ENCODE measurements around the gene PGLYRP4. TPM values are rescaled to one million over a fixed set of nuclear protein-coding genes. Genes with fewer than 3 reads are reported as not detected.

The PGLYRP4 gene
- total and polyA plus RNA-seq, 12 donors = not detected

- ATAC-seq = no peak
- no peak for TF ChIP-seq CTCF (IDR thresholded peaks at IDR 0.05)
- peaks cover 0 to 51% (median 6%) of the 10 kb centered on the region in 9 donors for H3K4me1 ChIP-seq
- H3K27ac ChIP-seq = peak overlapping the region in 2 of 10 donors; percentile 48 to 86
- peak overlapping the region in 1 of 10 donors; percentile 50 for H3K4me3 ChIP-seq
- 93 to 95% methylated on average over 6 of the region's 6 CpGs for WGBS, 2 donors
- peaks cover 0 to 5% (median 0%) of the 10 kb centered on the region in 9 donors for H3K36me3 ChIP-seq
- no peaks in the 10 kb centered on the region for H3K9me3 ChIP-seq
- no peaks in the 10 kb centered on the region for H3K27me3 ChIP-seq
- intact Hi-C loops (cut with DNase I) = loop anchor here in 4 of 10 donors (5.0 to 10.0 kb wide), 3 partner anchors 48 to 386 kb away; partner anchors contain the start of gene S100A2 (in 3 of the 4)
- DNase-seq = no peak
Observed at GRCh38 chr1:153359241-153359640, 10.6 kb upstream of the PGLYRP4 start.

GRCh38 chr1:153358691-153358975, 10.0 kb upstream of the PGLYRP4 start:
- ATAC-seq (no peak), DNase-seq (no peak)
- Histone ChIP-seq H3K4me3 (peak overlapping the region in 4 of 10 donors; percentile 3 to 50 (median 12)), H3K27me3 (no peaks in the 10 kb centered on the region), H3K9me3 (no peaks in the 10 kb centered on the region), H3K27ac (peak overlapping the region in 2 of 10 donors; percentile 48 to 86), H3K4me1 (peaks cover 0 to 46% (median 6%) of the 10 kb centered on the region in 9 donors), H3K36me3 (peaks cover 0 to 5% (median 0%) of the 10 kb centered on the region in 9 donors)
- 95 to 98% methylated on average over 3 of the region's 3 CpGs for WGBS, 2 donors
- intact Hi-C loops (cut with DNase I) = loop anchor here in 4 of 10 donors (5.0 to 10.0 kb wide), 3 partner anchors 49 to 386 kb away; partner anchors contain the start of gene S100A2 (in 3 of the 4)
- no peak for TF ChIP-seq CTCF (IDR thresholded peaks at IDR 0.05)

- H3K36me3 ChIP-seq = peaks cover 0 to 5% (median 0%) of the 10 kb centered on the region in 9 donors
- peak within 1 kb of the TSS in 4 of 10 donors; percentile 3 to 50 (median 12) for H3K4me3 ChIP-seq
- H3K4me1 ChIP-seq = peaks cover 0 to 42% (median 6%) of the 10 kb centered on the region in 9 donors
- H3K27ac ChIP-seq = peak within 1 kb of the TSS in 3 of 10 donors; percentile 36 to 86 (median 48)
- no peak for TF ChIP-seq CTCF (IDR thresholded peaks at IDR 0.05)
- ATAC-seq = peak in 1 of 8 donors; percentile 31
- no peak for DNase-seq
- no peaks in the 10 kb centered on the region for H3K9me3 ChIP-seq
- intact Hi-C loops (cut with DNase I) = loop anchor here in 4 of 10 donors (5.0 to 10.0 kb wide), 3 partner anchors 49 to 387 kb away; partner anchors contain the start of gene S100A2 (in 3 of the 4)
- H3K27me3 ChIP-seq = no peaks in the 10 kb centered on the region
- 84 to 89% methylated on average over 11 of the region's 11 CpGs for WGBS, 2 donors
Observed at GRCh38 chr1:153357853-153358690, 9.4 kb upstream of the PGLYRP4 start, which contains the start of gene S100A9. Gene S100A9 (plus strand): TSS chr1:153357854. CDS start chr1:153358284, 430 bp downstream.

GRCh38 chr1:153357076-153357852, 8.6 kb upstream of the PGLYRP4 start:
- no peaks in the 10 kb centered on the region for H3K9me3 ChIP-seq
- no peaks in the 10 kb centered on the region for H3K27me3 ChIP-seq
- intact Hi-C loops (cut with DNase I) = loop anchor here in 4 of 10 donors (5.0 to 10.0 kb wide), 3 partner anchors 50 to 388 kb away; partner anchors contain the start of gene S100A2 (in 3 of the 4)
- no peak for TF ChIP-seq CTCF (IDR thresholded peaks at IDR 0.05)
- H3K36me3 ChIP-seq = peaks cover 0 to 5% (median 0%) of the 10 kb centered on the region in 9 donors
- 57 to 74% methylated on average over 10 of the region's 10 CpGs for WGBS, 2 donors
- H3K4me3 ChIP-seq = peak overlapping the region in 1 of 10 donors; percentile 50
- peak; percentile 37 to 71 (median 52) for ATAC-seq
- H3K27ac ChIP-seq = peak overlapping the region in 3 of 10 donors; percentile 36 to 86 (median 38)
- peaks cover 0 to 36% (median 6%) of the 10 kb centered on the region in 9 donors for H3K4me1 ChIP-seq
- peak in 1 of 2 donors; percentile 51 for DNase-seq

Data from heart right ventricle (tissue), 16 donors.